Measurements from ENCODE around the gene JADE3.
A peak's percentile ranks its signal among the peaks of the same experiment; 100 is the strongest.
"Not testable (repeated sequence)": the region's sequence is repeated elsewhere in the genome, so short reads cannot be mapped to it uniquely, and the experiment has no call there.

The JADE3 gene

DNA sequence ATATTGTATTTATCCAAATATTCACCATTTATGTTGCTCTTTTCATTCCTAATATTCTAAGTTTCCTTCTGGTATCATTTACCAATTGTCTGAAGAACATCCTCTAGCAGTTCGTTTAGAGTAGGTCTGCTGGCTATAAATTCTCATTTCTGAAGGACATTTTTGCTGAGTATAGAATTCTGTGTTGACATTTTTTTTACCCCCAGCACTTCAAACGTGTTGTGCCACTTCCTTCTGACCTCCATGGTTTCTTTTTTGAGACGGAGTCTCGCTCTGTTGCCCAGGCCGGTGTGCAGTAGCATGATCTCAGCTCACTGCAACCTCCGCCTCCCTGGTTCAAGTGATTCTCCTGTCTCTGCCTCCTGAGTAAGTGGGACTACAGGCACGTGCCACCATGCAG is 26.4 kb downstream of the JADE3 start:
- no peak for DNase-seq

DNA sequence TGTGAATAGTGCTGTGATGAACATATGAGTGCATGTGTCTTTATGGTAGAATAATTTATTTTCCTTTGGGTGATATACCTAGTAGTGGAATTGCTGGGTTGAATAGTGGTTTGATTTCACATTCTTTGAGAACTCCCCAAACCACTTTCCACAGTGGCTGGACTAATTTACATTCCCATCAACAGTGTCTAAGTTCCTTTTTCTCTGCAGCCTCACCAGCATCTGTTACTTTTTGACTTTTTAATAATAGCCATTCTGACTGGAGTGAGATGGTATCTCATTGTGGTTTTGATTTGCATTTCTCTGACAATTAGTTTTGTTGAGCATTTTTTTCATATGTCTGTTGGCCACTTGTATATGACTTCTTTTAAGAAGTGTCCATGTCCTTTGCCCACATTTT is 29.1 kb downstream of the JADE3 start:
- DNase-seq: no peak

DNA sequence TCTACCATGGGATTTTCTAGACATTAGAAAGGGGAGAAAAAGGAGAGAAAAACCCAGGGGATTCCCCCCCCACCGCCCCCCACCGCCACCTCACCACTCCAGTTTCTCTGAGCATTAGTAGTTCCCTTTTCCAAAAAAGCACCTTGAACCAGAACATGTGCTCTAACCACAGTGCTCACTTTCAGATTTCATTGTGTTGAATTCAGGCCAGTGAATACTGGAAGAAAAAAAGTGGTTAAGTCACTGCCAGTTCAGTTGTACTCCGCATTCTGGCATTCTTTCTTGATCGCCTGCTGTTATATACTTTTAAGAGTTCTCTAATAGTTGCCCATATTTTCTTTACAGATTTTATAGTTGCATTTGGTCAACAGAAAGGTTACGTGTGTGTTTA is 40.9 kb downstream of the JADE3 start:
- DNase-seq: no peak

DNA sequence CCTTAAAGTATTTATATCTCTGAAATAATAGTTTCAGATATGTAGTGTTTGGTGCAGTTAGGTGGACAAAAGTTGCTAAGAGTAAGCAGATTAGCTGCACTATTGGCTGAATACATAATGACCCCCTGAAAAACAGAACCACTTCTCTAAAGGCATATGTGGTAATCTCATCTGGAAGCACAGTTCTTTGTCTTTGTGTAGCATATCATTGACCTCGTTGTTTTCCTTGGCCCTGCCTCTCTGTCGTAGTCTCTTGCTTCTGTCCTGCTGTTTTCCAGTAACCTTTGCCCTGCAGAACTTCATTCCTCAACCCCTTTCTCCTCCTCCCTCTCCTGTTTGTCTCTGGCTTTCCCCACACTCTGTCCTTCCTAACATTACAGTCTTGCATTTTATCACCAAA is 41.4 kb downstream of the JADE3 start:
- no peak for DNase-seq

DNA sequence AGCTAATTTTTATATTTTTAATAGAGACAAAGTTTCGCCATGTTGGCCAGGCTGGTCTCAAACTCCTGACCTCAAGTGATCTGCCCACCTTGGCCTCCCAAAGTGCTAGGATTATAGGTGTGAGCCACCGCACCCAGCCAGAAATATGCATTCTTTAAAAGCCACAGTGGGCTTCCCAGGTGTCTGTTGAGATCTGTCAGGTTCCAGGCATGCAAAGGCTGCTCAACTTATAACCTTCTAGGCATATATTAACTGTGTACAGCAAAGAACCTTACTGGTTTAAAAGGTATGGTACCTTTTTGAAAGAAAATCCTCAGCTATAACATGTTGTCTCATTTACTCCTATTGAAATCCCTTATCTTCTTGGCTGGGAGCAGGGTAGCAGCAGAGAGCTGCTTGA is 42.5 kb downstream of the JADE3 start:
- DNase-seq: no peak

DNA sequence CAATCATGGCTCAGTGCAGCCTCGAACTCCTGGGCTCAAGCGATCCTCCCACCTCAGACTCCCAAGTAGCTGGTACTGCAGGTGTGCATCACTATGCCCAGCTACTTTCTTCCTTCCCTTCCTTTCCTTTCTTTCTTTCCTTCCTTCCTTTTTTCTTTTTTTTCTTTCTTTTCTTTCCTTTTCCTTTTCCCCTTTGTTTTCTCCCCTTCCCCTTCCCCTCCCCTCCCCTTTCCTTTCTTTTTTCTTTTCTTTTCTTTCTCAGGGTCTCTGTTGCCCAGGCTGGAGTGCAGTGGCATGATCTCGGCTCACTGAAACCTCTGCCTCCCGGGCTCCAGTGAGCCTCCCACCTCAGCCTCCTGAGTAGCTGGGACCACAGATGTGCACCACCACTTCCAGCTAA is 44.4 kb downstream of the JADE3 start:
- DNase-seq: not testable (repeated sequence)

DNA sequence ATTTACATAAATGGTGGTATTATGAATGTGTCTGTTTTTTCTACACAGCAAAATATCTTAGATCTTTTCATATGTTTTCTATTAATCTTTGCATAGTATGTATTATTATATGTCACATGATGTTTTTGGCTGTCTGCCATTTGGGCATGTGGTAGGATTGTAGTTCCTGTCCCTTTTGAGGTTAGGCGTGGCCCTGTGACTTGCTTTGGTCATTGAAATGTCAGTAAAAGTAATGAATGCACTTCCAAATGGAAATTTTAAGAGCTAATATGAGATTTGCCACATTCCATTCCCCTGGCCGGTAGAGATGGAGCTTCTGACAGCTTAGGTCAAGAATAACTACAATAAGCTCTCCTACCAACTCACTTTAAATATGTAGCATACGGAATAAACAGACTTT is 45.1 kb downstream of the JADE3 start:
- DNase-seq: no peak

DNA sequence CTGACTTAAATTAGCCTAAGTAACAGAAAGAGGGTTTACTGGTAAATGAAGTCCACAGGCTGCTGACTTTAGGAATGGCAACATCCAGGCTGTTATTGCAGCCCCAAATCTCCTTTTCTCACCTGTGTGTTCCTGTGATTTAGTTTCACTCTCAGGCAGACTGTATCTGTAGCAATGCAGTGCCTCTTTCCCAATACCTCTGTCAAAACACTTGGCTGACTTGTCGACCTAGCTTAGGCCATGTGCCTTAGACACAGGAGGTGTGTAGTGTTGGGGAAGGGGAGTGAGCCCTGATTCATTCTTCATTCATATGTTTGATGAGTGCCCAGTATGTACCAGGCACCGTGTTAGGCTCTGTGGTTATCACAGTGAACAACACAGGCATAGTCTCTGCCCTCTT is 46.9 kb downstream of the JADE3 start:
- no peak for DNase-seq

DNA sequence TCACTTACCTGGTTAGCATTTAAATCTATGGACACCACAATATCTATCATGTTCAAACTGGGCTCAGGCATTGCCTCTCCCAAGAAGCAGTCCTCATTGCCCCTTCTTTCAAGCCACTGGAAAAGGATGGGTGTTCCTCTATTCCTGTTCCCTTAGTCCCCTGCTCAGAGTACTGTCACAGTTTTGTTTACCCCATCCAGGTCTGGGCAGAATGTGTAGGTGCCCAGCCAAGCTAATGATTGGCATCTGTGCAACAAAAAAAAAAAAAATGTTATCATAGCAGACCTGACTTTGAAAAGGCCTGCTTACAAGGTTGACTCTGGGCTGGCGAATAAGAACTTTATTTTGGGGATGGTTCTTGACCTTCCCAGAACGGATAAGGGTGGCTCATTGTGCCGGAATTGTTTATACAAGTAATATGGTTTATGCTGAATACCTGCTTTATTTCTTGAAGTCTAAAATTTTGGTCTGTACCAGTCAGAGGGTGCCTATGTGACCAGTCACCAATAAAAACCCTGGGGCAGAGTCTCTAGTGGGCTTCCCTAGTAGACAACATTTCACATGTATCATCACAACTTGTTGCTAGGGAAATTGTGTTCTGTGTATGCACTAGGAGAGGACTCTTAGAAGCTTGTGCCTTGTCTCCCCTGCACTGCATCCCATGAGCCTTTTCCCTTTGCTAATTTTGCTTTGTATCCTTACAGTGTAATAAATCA is 47.9 kb downstream of the JADE3 start:
- no peak for DNase-seq

DNA sequence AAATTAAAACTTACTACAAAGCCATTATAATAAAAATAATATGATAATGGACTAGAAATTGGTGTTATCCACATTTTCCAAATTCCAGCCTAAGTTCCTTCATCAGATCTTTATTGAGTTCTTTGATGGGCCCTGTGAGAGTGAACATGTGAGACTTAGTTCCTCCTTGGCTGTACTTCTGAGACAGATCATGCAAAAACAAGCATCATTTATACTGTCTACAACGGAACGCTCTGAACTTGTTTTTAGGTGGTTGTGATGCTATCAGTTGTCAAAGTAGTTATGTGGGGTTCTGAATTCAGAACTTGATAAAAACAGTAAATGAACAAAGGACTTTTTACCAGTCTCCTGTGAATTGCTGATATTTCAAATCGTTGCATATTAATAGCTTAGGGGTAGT is 48.9 kb downstream of the JADE3 start:
- DNase-seq: no peak

DNA sequence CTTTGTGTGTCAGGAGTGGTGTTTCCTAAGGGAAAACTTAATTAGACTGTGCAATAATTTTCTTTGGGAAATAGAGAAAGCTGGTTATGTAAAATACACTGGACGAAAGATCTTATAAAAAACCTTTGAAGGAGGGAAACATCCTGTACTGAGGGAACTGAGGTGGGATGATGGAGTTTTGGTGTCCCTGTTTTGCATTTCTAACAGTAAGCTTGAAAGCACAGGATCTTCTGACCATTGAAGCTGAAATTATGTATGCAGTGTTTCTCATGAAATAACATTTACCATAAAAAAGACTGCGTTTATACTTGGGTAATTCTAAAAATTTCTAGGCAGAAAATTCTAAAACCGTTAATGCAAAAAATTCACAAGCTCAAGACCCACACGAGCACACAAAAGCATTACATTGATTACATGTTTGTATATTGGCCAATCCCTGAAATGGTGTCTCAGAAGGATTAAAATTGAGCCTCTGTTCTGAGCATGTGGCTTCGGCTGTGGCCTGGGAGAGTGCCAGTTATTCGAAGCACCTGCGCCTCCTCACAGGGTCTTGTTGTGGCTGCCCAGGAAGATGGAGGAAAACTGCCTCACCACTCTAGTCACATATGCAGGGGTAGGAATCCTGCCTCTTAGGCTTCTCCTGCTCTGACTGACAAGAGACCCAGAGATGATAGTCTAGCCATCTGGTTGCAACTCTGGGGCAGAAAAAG is 49.5 kb downstream of the JADE3 start:
- DNase-seq: no peak

DNA sequence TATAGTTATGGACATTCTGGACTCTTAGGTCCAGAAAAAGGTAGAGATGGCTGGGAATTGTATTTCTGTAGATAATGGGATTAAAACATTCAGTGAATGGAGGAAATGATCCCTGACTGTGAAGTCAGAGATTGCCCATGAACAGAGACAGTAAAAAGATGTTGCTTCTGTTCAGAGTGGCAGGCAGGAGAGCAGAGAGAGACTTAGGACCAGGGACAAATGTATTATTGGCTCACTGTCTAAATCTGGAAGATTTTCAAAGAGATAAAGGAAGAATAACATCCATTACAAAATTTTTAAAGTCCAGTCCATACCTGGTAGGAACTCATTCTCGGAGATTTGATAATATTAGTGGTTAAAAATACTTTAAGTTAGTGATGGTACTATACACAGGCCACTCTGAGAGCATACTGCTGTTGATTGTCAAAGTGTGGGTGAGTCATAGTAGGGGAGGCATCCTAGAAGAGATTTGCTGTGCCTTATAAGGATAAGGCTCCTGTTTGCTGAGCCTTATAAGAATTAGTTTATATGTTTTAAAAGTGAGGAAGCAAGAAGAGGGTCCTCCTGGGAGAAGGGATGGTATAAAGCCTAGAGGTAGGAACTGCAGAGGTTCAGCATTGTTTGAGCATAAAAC is 53.0 kb downstream of the JADE3 start:
- DNase-seq: no peak

DNA sequence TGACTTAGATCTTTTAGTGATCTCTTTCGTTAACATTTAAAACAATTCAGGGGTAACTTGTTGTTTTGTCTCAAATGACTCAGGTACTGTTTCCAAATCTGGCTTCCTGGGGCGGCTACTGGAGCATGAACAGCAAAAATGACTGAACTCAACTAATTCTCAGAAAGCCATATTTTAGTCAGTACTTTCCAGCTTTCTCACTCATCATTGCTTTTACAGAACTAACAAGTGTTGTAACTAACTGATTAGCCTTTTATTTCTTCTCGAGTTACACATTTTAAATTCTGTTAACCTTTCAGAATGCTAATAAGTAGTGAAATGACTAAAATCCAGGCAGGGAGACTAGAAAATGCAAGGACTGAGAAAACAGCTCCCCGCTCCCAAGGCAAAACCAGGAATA is 55.3 kb downstream of the JADE3 start:
- no peak for DNase-seq

DNA sequence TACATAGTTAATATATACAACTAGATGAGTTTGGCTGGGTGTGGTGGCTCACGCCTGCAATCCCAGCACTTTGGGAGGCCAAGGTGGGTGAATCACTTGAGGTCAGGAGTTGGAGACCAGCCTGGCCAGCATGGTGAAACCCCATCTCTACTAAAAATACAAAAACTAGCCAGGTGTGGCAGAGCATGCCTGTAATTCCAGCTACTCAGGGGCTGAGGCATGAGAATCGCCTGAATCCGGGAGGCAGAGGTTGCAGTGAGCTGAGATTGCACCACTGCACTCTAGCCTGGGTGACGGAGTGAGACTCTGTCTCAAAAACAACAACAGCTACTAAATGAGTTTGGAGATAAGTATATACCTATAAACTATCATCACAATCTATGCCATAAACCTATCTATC is 64.8 kb downstream of the JADE3 start:
- not testable (repeated sequence) for DNase-seq

DNA sequence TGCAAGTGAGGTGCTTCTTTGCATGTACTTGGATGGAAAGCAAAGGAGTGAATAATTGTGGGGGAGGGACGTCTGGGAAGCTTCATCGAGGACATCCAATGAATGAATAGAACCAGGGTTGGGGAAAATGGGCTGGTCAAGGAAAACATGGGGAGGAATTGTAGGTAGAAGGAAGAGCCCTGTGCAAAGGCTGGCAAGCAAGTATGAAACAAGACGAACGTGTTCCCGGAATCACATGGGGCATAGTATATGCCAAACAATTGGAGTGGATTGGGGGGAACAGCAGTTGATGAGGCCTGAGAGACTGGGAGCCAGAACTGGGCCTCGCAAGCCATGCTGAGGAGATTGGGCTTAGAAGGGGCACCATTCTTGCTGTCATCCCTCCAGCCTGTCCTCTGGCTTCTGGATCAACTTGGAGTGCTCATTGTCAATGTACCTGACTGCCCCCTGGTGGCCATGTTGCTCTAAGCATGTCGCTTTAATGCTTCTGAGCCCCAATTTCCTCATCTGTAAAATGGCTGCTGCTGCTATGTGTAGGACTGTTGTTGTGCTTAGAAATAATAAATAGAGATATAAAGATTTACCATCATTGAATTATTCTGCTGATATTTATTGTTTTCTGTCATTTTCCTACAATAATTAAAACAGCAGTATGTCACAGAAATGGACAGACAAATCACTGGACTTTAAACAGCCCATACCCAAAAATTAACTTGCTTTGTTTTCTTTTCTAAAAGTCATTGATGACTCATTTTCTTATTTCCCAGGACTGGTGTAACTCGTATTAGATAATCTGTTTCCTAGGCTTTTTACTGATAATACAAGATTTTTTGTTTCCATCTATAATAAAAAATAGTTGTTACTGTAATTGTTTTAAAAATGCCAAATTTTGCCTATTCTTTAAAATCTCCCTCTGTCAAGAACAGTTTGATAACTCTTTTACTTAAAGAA is 66.4 kb downstream of the JADE3 start:
- peak; percentile 74 to 84 for DNase-seq

DNA sequence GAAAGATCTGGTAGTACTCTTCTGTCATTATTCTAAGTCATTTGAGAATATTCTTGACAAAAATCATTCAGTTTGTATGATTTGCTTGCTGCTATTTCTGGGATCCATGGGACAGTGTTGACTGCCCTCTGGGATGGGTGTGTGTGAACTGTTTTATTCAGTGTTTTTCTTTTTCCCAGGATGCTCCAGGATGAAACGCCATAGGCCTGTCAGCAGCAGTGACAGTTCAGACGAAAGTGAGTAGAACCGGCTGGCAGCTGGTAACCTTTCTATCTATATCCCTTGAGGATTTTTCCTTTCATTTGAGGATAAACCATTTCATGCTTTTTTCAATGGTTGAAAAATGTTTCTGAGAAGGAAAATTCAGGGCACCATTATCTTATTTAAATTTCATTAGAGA is 72.5 kb downstream of the JADE3 start:
- no peak for DNase-seq

DNA sequence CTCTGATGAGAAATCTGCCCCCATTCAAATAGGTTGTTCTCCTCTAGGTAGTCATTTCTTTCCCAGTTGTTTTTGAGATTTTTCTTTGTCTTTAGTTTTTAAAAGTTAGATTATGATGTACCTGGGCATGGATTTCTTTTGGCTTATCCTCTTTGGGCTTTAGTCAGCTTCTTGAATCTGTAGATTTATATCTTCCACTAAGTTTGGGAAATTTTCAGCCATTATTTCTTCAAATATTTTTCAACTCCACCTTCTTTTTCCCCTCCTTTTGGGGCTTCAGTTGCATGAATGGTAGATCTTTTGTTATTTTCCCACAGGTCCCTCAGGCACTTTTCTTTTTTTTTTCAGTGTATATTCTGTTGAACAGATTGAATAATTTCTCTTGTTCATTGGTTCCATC is 77.3 kb downstream of the JADE3 start:
- no peak for DNase-seq

DNA sequence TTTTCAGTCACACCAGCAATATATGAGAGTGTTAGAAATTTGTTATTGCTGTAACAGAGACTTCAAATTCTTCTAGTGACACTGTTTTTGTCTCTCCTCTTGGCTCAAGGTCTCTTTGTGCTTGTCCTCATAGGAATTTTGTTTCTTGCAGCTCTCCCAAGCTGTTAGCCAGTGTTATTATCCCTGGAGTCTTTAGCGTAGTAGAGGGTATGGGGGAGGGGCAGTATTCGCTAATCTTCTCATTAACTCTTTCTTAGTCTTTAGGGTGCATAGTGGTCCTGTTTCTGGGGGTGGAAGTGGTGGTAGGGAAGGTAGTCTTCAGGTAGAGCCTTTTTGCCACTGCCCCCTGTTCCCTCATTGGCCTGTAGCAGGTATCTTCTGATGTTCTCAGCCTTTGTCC is 79.4 kb downstream of the JADE3 start:
- DNase-seq: no peak

DNA sequence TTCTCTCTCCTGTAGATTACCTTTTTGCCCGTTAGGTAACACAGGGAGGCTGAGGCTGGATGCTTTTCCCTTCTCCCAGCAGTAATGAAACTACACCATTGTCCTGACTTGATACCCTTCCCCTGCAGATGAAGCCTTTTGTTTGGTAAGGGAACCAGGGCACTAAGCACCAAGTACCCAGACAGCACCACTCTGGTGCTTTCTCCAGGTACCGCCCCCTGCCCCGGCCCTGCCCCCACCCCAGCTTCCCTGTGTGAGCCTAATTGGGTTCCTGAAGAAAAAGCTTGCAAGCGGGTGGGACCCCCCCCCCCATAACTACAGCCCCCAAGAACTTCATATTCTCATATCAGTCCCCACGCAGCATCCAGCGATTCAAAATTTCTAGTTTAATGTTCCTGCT is 79.8 kb downstream of the JADE3 start:
- no peak for DNase-seq

DNA sequence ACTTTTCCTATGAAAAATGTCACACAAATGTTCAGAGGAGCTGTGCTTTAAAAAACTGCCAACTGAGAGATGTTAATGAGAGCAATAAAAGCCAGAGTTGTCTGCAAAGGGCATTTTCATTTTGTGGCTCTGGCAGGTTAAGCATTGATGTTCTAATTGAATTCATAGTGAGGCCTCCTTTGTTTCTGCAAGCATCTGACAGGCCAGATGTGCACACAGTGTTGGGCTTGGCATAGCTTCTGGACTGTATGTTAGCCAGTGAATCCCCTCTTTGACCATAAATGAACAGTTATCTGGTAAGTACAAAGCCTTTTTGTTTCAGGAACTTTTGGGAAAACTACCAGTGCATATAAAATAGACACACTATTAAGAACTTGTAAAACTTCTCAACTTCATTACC is 81.9 kb downstream of the JADE3 start:
- no peak for DNase-seq

DNA sequence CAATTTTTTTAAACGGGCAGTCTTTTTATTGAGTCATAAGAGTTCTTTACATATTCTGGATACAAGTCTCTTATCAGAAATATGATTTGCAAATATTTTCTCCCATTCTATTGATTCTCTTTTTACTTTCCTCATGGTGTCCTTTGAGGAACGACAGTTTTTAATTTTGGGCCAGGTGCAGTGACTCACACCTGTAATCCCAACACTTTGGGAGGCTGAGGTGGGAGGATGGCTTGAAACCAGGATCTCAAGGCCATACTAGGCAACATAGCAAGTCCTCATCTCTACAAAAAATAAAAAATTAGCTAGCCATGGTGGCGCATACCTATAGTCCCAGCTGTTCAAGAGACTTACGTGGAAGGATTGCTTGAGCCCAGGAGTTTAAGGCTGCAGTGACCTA is 99.9 kb downstream of the JADE3 start:
- DNase-seq: no peak

DNA sequence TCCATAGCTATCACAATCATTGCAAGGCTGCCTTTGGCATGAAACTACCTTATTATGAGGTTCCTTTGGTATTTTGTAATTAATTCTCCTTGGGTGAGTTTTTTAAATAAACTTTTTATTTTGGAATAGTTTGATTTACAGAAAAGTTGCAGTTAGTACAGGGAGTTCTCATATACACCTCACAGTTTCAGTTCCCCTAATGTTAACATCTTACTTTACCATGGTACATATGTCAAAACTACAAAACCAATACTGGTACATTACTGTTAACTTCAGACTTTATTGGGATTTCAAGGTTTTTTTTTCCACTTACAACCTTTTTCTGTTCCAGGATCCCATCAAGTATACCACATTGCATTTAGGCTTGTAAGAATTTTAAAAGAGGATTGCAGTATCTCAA is 114.0 kb downstream of the JADE3 start:
- DNase-seq: no peak

DNA sequence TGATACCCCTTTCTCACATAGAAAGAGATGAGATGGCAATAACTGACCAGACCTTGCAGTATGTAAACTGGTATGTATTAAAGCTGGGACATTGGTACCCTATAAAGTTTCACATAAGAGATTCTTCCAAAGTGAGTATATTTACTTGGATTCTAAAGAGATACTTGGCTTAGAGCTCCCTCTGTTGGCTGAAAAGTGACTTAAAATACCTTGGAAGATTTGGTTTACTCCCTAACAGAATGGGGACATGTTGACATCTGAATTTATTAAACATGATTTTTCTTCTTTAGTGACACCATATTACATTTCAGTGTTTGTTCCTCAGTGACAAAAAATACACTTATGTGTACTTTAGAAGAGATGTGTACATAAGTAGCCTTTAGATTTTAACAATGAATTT is 118.1 kb downstream of the JADE3 start:
- peak; percentile 9 to 19 for DNase-seq

Measured in stimulated activated CD4-positive, alpha-beta T cell treated with anti-CD3 and anti-CD28 coated beads, Interleukin-2, amount 100 ng/mL, for 48 hours (primary cell).